ENCODE data around the gene GASK1A. TPM values are rescaled to one million over a fixed set of nuclear protein-coding genes. Genes with fewer than 3 reads are reported as not detected.

Gene GASK1A
- total and polyA plus RNA-seq, 2 of the 4 experiments (the other 2 are of a cell fraction): 0.18 to 0.19 TPM

DNA sequence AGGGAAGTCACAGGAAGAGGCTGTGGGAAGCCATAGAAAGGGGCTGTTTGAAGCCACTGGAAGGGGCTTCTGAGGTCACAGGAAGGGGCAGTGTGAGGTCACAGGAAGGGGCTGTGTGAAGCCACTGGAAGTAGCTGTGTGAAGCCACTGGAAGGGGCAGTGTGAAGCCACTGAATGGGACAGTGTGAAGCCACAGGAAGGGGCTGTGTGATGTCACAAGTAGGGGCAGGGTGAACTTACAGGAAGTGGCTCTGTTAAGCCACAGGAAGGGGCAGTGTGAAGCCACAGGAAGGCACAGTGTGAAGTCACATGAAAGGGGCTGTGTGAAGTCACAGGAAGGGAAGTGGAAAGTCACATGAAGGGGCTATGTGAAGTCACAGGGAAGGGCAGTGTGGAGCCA is 33.1 kb downstream of the GASK1A start:
- Histone ChIP-seq H3K18ac (ENCODE audit: low read depth, low read length) (no peak overlapping the region), H3K27ac (ENCODE audit: insufficient read depth, low read length) (no peak overlapping the region), H3K79me1 (ENCODE audit: low read depth in 1 of 2, low read length in 2 of 2) (no peaks in the 10 kb centered on the region), H3K23ac (ENCODE audit: low read depth, low read length) (no peak overlapping the region), H4K8ac (ENCODE audit: low read depth in 2 of 2, low read length in 2 of 2) (no peak overlapping the region), H4K91ac (ENCODE audit: insufficient read depth, low read depth, low read length) (no peak overlapping the region), H2BK20ac (ENCODE audit: low read depth, low read length) (no peak overlapping the region), H3K36me3 (ENCODE audit: control insufficient read depth, insufficient read depth, low read length) (no peaks in the 10 kb centered on the region), H2BK15ac (ENCODE audit: low read depth, low read length) (no peak overlapping the region), H2AK9ac (replicated peaks; ENCODE audit: low read depth, low read length, poor library complexity) (no peak overlapping the region), H3K4me2 (ENCODE audit: low read depth, low read length) (no peak overlapping the region), H2BK5ac (ENCODE audit: low read depth, low read length, poor library complexity, severe bottlenecking) (no peak overlapping the region), H2AFZ (replicated peaks; ENCODE audit: low read length, poor library complexity) (no peak overlapping the region), H4K20me1 (ENCODE audit: insufficient read depth, low read length) (no peaks in the 10 kb centered on the region), H3K27me3 (ENCODE audit: control insufficient read depth, insufficient read depth, low read length) (peaks cover 3% of the 10 kb centered on the region; the same call in 1 of the 2 replicates), H3K9me1 (ENCODE audit: insufficient read depth, low read length) (no peaks in the 10 kb centered on the region), H2AK5ac (ENCODE audit: low read depth, low read length) (no peak overlapping the region), H3K4ac (ENCODE audit: low read depth, low read length) (no peak overlapping the region), H3K4me3 (ENCODE audit: insufficient read depth, low read depth, low read length) (no peak overlapping the region), H3K9ac (ENCODE audit: low read depth, low read length) (no peak overlapping the region), H3K9me3 (ENCODE audit: control insufficient read depth, insufficient read depth, low read length) (peaks cover 5% of the 10 kb centered on the region; the same call in 1 of the 2 replicates), H3K56ac (ENCODE audit: extremely low read depth, insufficient read depth, low read length) (no peak overlapping the region), H2BK120ac (ENCODE audit: low read depth, low read length) (no peak overlapping the region), H3K4me1 (ENCODE audit: control insufficient read depth, insufficient read depth, low read length) (no peaks in the 10 kb centered on the region), H4K5ac (ENCODE audit: low read depth, low read length) (no peak overlapping the region), H3K14ac (replicated peaks; ENCODE audit: low read depth, low read length) (no peak overlapping the region)
- ChIA-PET POLR2A (ENCODE audit: unreplicated experiment) (no interaction called here), CTCF (no interaction called here)
- TF ChIP-seq RCOR1 (IDR thresholded peaks at IDR 0.05; ENCODE audit: insufficient replicate concordance, low read length) (no peak), RFX5 (IDR thresholded peaks at IDR 0.05; ENCODE audit: low read depth, low read length) (no peak), SMC3 (IDR thresholded peaks at IDR 0.05; ENCODE audit: low read depth, low read length) (no peak), RAD21 (IDR thresholded peaks at IDR 0.05; ENCODE audit: low read length) (no peak), CHD1 (IDR thresholded peaks at IDR 0.05; ENCODE audit: low read depth, low read length) (no peak), BHLHE40 (IDR thresholded peaks at IDR 0.05; ENCODE audit: low read depth, low read length) (no peak), MAZ (IDR thresholded peaks at IDR 0.05; ENCODE audit: borderline replicate concordance, low read depth, low read length) (no peak), ELK1 (IDR thresholded peaks at IDR 0.05; ENCODE audit: borderline replicate concordance, low read depth, low read length) (no peak), CEBPB (IDR thresholded peaks at IDR 0.05; ENCODE audit: low read depth, low read length) (no peak), POLR2A (IDR thresholded peaks at IDR 0.05; ENCODE audit: low read depth, low read length) (no peak), MXI1 (IDR thresholded peaks at IDR 0.05; ENCODE audit: borderline replicate concordance, low read depth, low read length) (no peak), NFE2L2 (IDR thresholded peaks at IDR 0.05; ENCODE audit: low read depth, low read length) (no peak), FOS (IDR thresholded peaks at IDR 0.05; ENCODE audit: low read depth, low read length) (no peak), MAFK (IDR thresholded peaks at IDR 0.05; ENCODE audit: low read depth, low read length) (no peak)
- TF ChIP-seq, protein P1, sequence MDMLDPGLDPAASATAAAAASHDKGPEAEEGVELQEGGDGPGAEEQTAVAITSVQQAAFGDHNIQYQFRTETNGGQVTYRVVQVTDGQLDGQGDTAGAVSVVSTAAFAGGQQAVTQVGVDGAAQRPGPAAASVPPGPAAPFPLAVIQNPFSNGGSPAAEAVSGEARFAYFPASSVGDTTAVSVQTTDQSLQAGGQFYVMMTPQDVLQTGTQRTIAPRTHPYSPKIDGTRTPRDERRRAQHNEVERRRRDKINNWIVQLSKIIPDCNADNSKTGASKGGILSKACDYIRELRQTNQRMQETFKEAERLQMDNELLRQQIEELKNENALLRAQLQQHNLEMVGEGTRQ (IDR thresholded peaks at IDR 0.05; ENCODE audit: low read depth, low read length): no peak
- TF ChIP-seq, protein P2, sequence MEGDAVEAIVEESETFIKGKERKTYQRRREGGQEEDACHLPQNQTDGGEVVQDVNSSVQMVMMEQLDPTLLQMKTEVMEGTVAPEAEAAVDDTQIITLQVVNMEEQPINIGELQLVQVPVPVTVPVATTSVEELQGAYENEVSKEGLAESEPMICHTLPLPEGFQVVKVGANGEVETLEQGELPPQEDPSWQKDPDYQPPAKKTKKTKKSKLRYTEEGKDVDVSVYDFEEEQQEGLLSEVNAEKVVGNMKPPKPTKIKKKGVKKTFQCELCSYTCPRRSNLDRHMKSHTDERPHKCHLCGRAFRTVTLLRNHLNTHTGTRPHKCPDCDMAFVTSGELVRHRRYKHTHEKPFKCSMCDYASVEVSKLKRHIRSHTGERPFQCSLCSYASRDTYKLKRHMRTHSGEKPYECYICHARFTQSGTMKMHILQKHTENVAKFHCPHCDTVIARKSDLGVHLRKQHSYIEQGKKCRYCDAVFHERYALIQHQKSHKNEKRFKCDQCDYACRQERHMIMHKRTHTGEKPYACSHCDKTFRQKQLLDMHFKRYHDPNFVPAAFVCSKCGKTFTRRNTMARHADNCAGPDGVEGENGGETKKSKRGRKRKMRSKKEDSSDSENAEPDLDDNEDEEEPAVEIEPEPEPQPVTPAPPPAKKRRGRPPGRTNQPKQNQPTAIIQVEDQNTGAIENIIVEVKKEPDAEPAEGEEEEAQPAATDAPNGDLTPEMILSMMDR (conservative IDR thresholded peaks at IDR 0.05; ENCODE audit: low read depth, low read length): no peak
- DNase-seq: no peak
- in situ Hi-C loops (cut with MboI; ENCODE audit: low sequenced_read_pairs) (no loop called here), dilution Hi-C loops (cut with HindIII; ENCODE audit: low sequenced_read_pairs, unreplicated experiment) (no loop called here), intact Hi-C loops (cut with micrococcal nuclease) (no loop called here)
- BruUV-seq (replicated peaks): no TSS peak
- no peak for ATAC-seq (ENCODE audit: low read depth)

Data from IMR-90 (cell line).